OCI-LY1 (cell line): ENCODE data around the gene GCNA.

Source experiments
- H2AFZ ChIP-seq: fragments of 200-600 bp; sonication (generic), shearing (Covaris generic); 2 replicates; pipeline ENCODE4 v1.6.0; 2014; ENCODE audit warnings: antibody characterized with exemption, mild to moderate bottlenecking, low read length
- H3F3A ChIP-seq: fragments of 200-600 bp; sonication (generic), shearing (Covaris generic); 2 replicates; pipeline ENCODE4 v1.6.0; 2014; ENCODE audit warnings: mild to moderate bottlenecking, antibody characterized with exemption, low read length, moderate library complexity; ENCODE audit not compliant: insufficient read depth
- H3K27ac ChIP-seq: fragments of 200-600 bp; sonication (generic); 2 replicates; pipeline ENCODE4 v1.5.1; 2014; ENCODE audit warnings: low read length, mixed run types, mild to moderate bottlenecking, low read depth; ENCODE audit not compliant: poor library complexity, severe bottlenecking
- H3K27me3 ChIP-seq: fragments of 200-600 bp; sonication (generic); 2 replicates; pipeline ENCODE4 v1.6.0; 2014; ENCODE audit warnings: antibody characterized with exemption, mild to moderate bottlenecking, low read length, moderate library complexity; ENCODE audit not compliant: insufficient read depth
- H3K36me3 ChIP-seq: fragments of 200-600 bp; sonication (generic); 2 replicates; pipeline ENCODE4 v1.6.1; 2014; ENCODE audit warnings: mild to moderate bottlenecking, antibody characterized with exemption, low read length, moderate library complexity, mixed read lengths; ENCODE audit not compliant: insufficient read depth
- H3K4me1 ChIP-seq: fragments of 200-600 bp; sonication (generic); 2 replicates; pipeline ENCODE4 v1.5.1; 2014; ENCODE audit warnings: mild to moderate bottlenecking, low read length, moderate library complexity; ENCODE audit not compliant: insufficient read depth, severe bottlenecking
- H3K4me2 ChIP-seq: fragments of 200-600 bp; sonication (generic), shearing (Covaris generic); 2 replicates; pipeline ENCODE4 v1.6.1; 2014; ENCODE audit warnings: low read length
- H3K4me3 ChIP-seq: fragments of 200-600 bp; sonication (generic); 2 replicates; pipeline ENCODE4 v1.5.1; 2014; ENCODE audit warnings: low read length, low read depth, mild to moderate bottlenecking, mixed read lengths; ENCODE audit not compliant: poor library complexity, severe bottlenecking
- H3K79me2 ChIP-seq: fragments of 200-600 bp; shearing (Covaris generic); 2 replicates; pipeline ENCODE4 v1.6.1; 2016; ENCODE audit warnings: mixed run types, low read length, mixed read lengths; ENCODE audit not compliant: insufficient read depth
- H3K9ac ChIP-seq: fragments of 200-600 bp; sonication (generic), shearing (Covaris generic); 2 replicates; pipeline ENCODE4 v1.6.1; 2014; ENCODE audit warnings: mild to moderate bottlenecking, low read length, mixed read lengths
- H3K9me2 ChIP-seq: fragments of 200-600 bp; sonication (generic), shearing (Covaris generic); 2 replicates; pipeline ENCODE4 v1.6.1; 2014; ENCODE audit warnings: low read depth, mild to moderate bottlenecking, low read length, mixed read lengths
- H3K9me3 ChIP-seq: fragments of 200-600 bp; shearing (Covaris generic); 2 replicates; pipeline ENCODE4 v1.6.1; 2014; ENCODE audit warnings: low read length, mixed read lengths
- H4K20me1 ChIP-seq: fragments of 200-600 bp; sonication (generic), shearing (Covaris generic); 2 replicates; pipeline ENCODE4 v1.6.0; 2016; ENCODE audit warnings: mild to moderate bottlenecking, low read length; ENCODE audit not compliant: insufficient read depth
- CTCF ChIP-seq: fragments of 200-600 bp; sonication (generic), shearing (Covaris generic); IDR thresholded peaks from 2 replicates; pipeline ENCODE4 v1.5.1; 2017; ENCODE audit warnings: mild to moderate bottlenecking, antibody characterized with exemption, low read length, moderate library complexity, mixed read lengths
- EZH2 ChIP-seq: fragments of 200-600 bp; sonication (generic), shearing (Covaris generic); IDR thresholded peaks from 2 replicates; pipeline ENCODE4 v1.8.0; 2017; ENCODE audit warnings: borderline replicate concordance, mixed run types, mild to moderate bottlenecking, antibody characterized with exemption, low read length, moderate library complexity, mixed read lengths

GCNA gene

GRCh38 chrX:71618303-71618721 lies 40.1 kb downstream of the GCNA start, which contains the start of gene CXCR3:
Gene CXCR3, minus strand, starts transcription at chrX:71618511. Its CDS starts 62 bp downstream, at chrX:71618449.
- no peaks in the 10 kb centered on the region for H3K27me3 ChIP-seq
- H4K20me1 ChIP-seq = no peaks in the 10 kb centered on the region
- no peak within 1 kb of the TSS for H2AFZ ChIP-seq
- H3K9me2 ChIP-seq = no peaks in the 10 kb centered on the region
- no peak within 1 kb of the TSS for H3K4me3 ChIP-seq
- H3F3A ChIP-seq = no peaks in the 10 kb centered on the region
- no peaks in the 10 kb centered on the region for H3K9me3 ChIP-seq
- no peak within 1 kb of the TSS for H3K9ac ChIP-seq
- no peak within 1 kb of the TSS for H3K27ac ChIP-seq
- H3K36me3 ChIP-seq = peaks cover 4% of the 10 kb centered on the region; the same call in 1 of the 2 replicates
- peaks cover 21% of the 10 kb centered on the region for H3K4me1 ChIP-seq
- H3K4me2 ChIP-seq = no peak within 1 kb of the TSS
- H3K79me2 ChIP-seq = no peaks in the 10 kb centered on the region
- no peak for TF ChIP-seq CTCF
- no peak for TF ChIP-seq EZH2

- Histone ChIP-seq H3K27ac (no peak overlapping the region), H3K9me3 (no peaks in the 10 kb centered on the region), H3K27me3 (no peaks in the 10 kb centered on the region), H3K4me2 (no peak overlapping the region), H3K4me3 (no peak overlapping the region), H3K36me3 (no peaks in the 10 kb centered on the region), H4K20me1 (no peaks in the 10 kb centered on the region), H3K9me2 (no peaks in the 10 kb centered on the region), H3K79me2 (no peaks in the 10 kb centered on the region), H3K9ac (no peak overlapping the region), H3F3A (no peaks in the 10 kb centered on the region), H2AFZ (no peak overlapping the region), H3K4me1 (peaks cover 26% of the 10 kb centered on the region)
- TF ChIP-seq EZH2 = no peak
- TF ChIP-seq CTCF = no peak
These were observed 40.5 kb downstream of the GCNA start for GRCh38 chrX:71618787-71619186.

- Histone ChIP-seq H3K9me2 (no peaks in the 10 kb centered on the region), H3K27me3 (no peaks in the 10 kb centered on the region), H3K27ac (no peak overlapping the region), H3F3A (no peaks in the 10 kb centered on the region), H3K9ac (no peak overlapping the region), H3K79me2 (no peaks in the 10 kb centered on the region), H3K4me2 (no peak overlapping the region), H3K9me3 (no peaks in the 10 kb centered on the region), H3K4me3 (no peak overlapping the region), H2AFZ (no peak overlapping the region), H3K4me1 (peaks cover 26% of the 10 kb centered on the region), H4K20me1 (no peaks in the 10 kb centered on the region), H3K36me3 (no peaks in the 10 kb centered on the region)
- TF ChIP-seq CTCF (no peak), EZH2 (no peak)
These were observed 41.0 kb downstream of the GCNA start for GRCh38 chrX:71619193-71619592.
